HS-5 (cell line): ENCODE results near the gene DOCK4.
"Not testable (repeated sequence)": the region's sequence is repeated elsewhere in the genome, so short reads cannot be mapped to it uniquely, and the experiment has no call there.

Experiments used
- DNase-seq: peaks from one replicate; pipeline ENCODE4 v3.0.0-alpha.2; 2012; ENCODE audit warnings: low read depth

Gene DOCK4, protein sequence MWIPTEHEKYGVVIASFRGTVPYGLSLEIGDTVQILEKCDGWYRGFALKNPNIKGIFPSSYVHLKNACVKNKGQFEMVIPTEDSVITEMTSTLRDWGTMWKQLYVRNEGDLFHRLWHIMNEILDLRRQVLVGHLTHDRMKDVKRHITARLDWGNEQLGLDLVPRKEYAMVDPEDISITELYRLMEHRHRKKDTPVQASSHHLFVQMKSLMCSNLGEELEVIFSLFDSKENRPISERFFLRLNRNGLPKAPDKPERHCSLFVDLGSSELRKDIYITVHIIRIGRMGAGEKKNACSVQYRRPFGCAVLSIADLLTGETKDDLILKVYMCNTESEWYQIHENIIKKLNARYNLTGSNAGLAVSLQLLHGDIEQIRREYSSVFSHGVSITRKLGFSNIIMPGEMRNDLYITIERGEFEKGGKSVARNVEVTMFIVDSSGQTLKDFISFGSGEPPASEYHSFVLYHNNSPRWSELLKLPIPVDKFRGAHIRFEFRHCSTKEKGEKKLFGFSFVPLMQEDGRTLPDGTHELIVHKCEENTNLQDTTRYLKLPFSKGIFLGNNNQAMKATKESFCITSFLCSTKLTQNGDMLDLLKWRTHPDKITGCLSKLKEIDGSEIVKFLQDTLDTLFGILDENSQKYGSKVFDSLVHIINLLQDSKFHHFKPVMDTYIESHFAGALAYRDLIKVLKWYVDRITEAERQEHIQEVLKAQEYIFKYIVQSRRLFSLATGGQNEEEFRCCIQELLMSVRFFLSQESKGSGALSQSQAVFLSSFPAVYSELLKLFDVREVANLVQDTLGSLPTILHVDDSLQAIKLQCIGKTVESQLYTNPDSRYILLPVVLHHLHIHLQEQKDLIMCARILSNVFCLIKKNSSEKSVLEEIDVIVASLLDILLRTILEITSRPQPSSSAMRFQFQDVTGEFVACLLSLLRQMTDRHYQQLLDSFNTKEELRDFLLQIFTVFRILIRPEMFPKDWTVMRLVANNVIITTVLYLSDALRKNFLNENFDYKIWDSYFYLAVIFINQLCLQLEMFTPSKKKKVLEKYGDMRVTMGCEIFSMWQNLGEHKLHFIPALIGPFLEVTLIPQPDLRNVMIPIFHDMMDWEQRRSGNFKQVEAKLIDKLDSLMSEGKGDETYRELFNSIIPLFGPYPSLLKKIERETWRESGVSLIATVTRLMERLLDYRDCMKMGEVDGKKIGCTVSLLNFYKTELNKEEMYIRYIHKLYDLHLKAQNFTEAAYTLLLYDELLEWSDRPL (N-terminal part only)

DNA sequence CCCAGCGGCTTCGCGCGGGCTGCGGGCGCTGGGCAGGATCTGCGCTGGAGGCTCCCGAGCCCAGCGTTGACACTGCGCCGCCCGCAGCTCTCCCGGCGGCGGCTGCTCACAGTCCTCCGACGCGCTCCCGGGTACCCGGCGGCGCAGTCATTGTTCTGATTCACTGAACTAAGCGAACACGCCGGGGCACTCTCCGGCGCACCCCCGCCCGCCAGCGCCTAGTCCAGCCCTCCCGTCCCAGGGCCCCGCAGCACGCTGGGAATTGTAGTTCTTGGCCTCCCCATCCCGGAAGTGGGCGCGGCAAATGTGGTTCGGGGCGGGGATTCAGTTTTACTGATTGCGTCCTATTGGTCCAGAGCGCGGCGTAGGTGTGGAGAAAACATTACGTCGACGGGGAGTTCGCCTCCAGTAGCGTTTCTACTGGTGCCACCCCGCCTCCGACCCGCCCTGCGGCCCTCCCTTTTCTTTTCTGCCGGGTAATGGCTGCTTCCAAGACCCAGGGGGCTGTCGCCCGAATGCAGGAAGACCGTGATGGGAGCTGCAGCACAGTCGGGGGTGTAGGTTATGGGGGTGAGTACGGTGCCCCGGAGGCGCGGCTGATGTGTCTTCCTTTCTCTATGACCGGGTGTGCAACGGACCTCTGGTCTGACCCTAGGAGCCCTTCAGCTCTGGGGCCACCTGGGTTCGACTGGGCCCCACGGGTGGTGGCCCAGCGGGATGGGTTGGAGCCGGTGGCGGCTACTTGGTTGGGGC, at the start of gene DOCK4, which contains the start of gene ZNF277:
TSS of gene DOCK4 (minus strand) at position 162 of the 753 bp plus-strand sequence. CDS start 261 bp downstream, outside the sequence.
TSS of gene ZNF277 (plus strand) at position 458 of the 753 bp plus-strand sequence. CDS start at position 480, 22 bp downstream.
- DNase-seq = peak; percentile 89

DNA sequence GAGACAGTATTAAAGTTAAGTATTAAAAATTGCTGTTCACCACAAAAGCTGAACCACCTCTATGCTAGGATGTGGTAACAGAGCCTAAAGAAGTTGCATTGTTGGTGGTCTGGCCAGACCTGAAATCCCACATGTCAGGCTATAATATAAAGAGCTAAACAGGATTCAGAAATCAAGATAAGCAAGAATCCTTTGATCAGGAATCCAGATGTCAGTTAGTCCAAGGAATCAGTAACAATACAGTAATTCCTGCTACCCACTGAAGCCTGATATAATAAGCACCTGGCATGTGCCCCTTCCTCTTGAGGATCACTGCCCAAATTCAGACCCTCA, 49.2 kb upstream of the DOCK4 start:
- DNase-seq = no peak

DNA sequence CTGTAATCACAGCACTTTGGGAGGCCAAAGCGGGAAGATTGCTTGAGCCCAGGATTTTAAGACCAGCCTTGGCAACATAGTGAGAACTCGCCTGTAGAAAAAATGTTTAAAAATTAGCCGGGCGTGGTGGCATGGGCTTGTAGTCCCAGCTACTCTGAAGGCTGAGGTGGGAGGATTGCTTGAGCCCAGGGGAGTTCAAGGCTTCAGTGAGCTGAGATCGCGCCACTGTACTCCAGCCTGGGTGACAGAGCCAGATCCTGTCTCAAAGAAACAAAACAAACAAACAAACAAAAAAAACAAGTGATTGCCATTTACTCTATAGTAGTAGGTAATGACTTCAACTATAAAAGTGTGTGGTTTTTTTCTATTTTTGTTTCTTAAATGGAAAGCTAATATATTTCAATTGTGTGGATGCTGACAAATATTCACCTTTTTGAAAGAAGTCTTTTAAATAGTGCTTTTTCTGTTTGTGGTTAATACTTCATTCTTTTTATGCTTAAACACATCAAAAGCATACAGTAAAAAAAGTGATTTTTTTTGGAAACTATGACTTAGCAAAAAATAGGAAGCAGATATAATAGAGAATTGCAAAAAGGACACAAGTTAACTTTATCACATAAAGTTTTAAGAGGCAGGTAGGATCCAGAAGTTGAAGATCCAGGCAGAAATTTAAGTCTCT, 48.6 kb upstream of the DOCK4 start:
- no peak for DNase-seq

DNA sequence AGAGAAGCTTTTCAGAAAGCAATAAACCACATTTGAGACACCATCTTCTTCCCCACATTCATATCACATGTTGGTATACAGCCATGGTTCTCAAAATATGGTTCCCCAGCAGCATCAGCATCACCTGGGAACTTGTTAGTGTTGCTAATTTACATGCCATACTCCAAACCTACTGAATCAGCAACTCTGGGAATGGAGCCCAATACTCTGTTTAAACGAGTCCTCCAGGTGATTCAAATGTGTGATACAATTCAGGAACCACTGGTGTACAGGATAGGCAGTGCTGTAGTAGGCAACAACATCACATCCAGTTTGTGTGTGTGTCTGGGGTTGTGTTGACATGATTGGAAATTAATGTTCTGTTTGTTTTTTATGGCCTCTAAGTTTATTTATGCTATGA, 48.0 kb upstream of the DOCK4 start:
- no peak for DNase-seq

DNA sequence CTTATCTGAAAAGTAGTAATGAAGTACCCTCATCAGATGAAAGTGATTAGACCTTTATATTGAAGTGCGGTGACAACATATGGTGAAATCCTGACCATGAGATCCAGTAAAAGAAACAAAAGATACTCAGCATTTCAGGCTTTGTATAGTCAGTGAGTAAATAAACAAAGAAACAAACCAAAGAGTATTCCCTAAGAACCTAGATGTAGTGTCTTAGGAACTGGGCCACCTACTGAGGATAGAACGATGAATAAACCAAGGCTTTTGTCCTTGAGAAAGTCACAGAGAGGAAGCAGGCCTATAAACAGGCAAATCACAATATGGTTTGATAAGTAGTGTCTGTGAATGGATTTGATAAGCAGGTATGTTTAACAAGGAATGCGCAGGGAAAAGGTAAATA, 46.5 kb upstream of the DOCK4 start:
- DNase-seq = no peak

DNA sequence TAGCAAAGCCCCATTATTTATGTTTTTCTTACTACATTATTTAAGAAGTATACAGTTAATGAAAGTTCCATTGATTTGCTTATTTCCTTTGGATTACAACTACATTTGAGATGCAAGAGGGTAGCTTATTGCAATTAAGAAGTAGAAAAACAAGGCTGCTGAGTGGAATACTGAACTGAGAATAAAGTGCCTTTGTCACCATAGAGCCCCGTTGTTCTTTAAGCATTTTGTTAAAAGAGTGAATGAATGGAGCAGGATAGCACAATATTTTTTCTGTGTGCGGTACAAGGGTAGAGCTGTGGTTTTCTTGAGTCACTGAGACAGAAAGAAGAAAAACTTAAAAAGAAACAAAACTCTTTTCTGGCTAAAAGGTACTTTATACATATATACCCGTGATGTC, 45.9 kb upstream of the DOCK4 start:
- no peak for DNase-seq

DNA sequence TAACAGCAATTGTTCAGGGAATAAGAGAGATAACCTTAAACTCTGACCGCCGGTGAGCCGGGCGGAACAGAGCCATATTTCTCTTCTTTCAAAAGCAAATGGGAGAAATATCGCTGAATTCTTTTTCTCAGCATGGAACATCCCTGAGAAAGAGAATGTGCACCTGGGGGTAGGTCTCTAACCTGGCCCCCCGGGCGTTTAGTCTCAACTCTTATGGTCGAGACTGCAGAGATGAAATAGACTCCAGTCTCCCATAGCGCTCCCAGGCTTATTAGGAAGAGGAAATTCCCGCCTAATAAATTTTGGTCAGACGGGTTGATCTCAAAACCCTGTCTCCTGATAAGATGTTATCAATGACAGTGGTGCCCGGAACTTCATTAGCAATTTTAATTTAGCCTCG, 43.8 kb upstream of the DOCK4 start:
- DNase-seq = not testable (repeated sequence)

DNA sequence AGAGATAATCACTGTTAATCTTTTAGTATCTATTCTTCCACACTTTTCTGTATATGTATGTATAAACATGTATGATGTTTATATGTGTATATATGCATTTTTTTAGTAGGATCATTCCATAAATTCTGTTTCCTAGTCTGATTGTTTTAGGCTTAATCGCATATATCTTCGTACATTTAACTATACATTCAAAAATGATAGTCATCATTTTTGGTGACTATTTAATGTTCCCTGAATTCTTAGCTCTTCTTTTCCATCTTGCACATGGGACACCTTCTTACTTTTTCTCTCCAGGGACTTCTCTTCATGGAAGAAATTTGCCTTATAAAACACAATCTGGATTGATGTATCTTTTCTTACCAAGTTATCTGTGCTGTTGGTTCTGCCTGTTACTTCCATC, 42.4 kb upstream of the DOCK4 start:
- no peak for DNase-seq

DNA sequence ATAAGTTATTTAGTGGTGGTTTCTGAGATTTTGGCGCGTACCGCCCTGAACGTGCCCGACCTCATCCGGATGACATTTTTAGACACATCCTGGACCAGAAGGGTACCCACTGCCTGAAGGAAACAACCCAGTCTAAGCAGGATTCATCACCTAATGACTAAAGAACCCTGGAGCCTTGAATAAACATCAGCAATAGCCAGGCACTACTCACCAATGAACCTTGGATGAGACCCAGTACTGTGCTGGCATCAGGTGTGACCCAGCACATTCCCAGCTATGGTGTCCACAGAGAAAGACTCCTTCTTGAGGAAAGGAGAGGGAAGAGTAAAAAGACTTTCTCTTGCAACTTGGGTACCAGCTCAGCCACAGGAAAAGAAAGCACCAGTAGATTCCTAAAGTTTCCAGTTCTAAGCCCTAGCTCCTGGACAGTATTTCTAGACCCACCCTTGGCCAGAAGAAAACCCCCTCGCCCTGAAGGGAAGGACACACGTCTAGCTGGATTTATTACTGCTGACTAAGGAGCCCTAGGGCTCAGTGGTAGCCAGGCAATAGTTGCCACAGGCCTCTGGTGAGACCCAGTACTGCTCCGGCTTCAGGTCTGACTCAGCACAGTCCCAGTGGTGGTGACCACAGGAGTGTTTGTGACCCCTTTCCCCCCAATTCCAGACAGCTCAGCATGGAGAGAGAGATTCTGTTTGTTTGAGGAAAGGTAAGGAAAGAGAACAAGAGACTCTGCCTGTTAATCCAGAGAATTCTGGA, 32.8 kb upstream of the DOCK4 start:
- no peak for DNase-seq

DNA sequence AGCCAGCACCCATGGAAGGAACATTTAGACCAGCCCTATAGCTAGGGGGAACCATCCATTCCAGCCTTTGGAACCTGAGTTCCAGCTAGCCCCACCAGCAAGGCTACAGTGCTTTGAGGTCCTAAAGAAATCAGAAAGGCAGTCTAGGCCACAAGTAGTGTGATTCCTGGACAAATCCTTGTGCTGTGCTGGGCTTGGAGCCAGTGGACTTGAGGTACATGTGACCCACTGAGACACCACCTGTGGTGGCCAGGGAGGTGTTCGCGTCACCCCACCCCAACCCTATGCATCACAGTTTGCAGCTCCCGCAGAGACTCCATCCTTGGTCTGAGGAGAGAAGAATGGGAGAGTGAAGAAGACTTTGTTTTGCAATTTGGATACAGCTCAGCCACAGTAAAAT, 32.1 kb upstream of the DOCK4 start:
- DNase-seq = no peak

DNA sequence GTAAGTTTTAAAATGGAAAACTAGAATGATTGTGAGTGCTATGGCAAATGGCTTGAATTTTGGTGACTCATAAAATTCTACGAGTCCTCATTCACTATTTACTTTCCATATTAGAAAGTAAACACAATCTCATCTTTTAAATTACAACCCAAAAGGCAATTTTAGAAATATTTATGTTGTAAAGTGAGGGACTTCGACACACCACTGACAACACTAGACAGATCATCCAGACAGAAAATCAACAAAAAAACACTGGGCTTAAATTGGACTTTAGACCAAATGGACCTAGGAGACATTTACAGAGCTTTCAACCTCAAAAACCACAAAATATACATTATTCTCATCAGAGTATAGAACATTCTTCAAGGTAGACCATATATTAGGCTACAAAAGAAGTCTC, 30.4 kb upstream of the DOCK4 start:
- no peak for DNase-seq

DNA sequence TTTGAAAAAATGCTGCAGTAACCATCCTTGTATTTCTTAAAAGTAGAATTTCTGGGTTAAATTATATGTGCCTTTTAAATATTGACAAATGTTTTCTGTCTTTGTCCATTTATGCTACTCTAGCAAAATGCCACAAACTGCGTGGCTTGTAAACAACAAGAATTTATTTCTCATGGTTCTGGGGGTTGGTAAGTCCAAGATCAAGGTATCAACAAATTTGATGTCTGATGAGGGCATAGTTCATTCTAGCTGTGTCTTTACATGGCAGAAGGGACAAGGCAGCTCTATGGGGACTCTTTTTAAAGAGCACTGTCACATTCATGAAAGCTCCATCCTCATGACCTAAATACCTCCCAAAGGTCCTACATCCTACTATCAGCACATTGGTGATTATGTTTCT, 27.9 kb upstream of the DOCK4 start:
- no peak for DNase-seq

DNA sequence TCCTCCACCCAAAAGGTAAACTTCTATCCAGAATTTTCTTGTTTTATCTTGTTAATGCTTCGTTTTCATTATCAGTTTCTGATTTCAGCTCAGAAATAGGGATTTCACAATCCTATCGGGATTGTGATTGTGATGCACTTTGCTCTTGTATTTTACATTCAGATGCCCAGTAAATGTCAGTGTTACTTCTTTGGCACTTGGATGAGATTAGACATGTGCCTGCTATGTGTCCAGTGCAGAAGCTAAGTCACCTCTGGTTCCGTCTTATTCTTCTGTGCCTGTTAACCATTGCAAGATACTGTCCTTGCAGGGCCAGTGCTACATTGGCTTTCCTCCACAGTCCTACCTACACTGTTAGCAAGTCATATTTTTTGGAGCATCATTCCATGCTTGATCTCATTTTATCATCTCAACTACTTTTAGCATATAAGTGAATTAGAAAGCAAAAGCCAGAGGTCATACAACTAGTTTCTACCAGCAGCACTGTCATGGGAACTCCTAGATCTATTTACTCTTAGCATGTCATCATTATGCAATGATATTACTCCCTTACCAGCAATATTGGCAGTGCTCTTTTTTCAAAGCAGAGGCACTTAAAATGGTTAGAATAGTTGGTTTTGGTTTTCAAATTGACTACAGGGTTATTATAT, 27.0 kb upstream of the DOCK4 start:
- no peak for DNase-seq

DNA sequence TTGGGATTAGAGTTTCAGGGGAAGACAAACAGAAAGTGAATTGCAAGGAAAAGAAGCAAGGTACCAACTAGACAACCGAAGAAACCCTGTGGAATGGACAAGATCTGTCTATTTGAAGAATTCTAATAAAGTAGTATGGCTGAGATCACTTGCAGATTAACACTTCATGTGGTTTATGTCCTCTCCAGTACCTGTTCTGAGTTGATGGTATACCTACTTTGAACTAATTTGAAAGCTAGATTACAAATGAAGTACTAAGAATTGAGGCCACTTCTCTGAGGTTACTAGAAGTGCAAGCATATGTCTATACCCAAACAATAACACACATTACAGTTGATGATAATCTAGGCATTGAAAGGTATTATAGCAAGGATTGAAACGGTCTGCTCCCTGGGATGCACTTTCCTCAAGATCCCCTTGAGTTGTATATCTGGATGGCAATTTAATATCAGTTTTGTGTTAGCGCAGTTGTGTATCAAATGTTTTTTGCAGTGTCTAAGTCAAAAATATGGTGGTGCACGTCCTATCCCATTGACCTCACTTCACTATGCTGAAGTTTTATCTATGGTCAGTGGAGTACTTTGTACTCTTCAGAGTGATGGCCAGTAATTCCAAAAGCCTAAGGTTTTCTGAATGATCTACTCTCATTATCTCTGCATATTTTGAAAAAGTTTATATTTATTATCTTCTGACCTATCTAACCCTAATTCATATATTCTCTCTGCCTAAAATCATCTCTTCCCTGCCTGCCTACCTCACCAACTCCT, 26.2 kb upstream of the DOCK4 start:
- DNase-seq = no peak

DNA sequence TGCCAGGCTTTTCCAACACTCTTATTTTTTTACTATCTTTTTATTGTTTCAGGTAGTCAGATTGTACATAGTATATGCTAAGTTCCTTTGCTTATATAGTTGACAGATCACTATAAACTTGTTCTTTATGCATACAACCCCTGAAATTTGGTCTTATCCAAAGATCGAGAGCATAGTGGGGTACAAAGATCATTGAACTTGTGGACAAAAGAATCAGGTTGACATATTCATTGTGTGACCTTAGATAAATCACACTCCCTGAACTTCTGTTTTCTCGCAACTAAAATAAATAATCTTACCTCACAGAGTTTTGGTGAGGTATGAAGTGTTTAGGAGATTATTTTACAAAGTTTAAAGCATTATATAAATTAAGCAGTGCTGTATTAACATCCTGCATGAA, 22.4 kb upstream of the DOCK4 start:
- DNase-seq = no peak

DNA sequence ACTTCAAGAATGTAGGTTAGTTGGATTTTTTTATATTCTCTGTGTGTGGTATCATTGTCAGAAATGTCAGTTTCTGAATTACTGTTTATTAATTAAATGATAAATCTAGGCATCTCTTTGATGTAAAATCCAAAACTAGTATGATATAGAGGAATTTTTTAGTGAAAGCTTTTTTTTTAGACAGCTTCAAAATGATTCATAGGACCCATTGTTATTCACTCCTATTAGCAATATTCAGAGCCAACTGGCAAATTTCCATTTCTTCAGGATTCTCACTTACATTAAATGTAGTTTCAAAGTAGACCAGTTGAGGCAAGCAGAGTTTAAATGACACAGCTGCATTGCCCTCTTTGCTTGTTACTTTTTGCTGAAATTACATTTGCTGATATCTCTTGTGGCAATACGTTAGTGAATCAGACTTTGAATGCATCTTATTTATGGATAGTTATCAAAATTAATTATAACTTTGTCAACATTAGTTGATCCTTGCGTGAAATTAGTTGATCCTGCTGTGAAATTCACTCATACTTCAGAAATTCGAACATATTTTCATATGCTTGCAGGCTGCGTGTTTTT, 20.6 kb upstream of the DOCK4 start:
- DNase-seq = no peak

DNA sequence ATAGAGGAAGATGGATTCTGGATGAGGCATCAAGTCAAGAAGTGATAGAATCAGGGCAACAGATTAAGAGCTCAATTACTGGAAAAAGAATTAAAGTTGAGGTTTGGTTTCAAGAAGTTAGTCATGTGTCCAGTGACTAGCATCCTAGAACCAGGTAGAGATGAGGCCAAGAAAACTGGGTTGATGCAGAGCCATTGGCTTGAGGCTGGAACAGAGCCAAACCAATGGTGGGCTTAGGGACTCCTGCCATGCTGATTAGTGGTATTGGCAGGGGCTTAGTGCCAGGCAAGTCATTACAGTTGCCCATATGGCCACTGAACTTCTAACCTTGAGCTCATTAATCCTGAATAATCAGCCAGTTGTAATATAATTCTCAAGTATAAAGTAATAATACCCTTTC, 18.8 kb upstream of the DOCK4 start:
- DNase-seq = no peak

DNA sequence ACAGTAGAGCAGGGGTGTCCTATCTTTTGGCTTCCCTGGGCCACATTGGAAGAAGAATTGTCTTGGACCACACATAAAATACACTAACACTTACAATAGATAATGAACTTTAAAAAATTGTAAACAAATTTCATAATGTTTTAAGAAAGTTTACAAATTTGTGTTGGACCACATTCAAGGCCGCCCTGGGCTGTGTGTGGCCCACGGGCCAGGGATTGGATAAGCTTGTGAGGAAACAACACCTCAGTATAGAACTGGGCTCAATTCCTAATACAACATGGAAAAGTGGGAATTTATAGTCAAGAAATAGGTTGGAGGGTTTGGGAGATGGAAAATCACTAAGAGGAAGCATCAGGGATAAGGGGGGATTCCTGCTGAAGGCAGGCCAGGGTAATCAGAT, 18.0 kb upstream of the DOCK4 start:
- DNase-seq = no peak

DNA sequence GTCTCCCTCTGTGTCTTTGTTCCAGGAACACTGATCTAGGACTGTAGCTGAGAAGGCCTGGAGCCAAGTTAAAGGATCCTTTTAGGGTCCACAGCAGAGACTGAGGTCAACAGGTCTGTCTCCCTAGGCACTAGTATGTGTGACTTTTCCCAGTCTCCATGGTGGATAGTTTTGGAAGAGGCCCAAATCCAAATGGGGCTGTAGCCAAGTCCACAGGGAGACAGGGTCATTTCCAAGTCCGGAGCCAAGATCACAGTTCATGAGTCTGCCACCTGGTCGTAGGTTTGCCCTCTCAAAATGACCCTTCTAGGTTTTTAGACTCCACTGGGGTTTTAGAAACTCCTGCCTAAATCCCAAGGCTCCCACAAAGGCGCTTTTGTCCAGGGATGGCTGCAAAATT, 17.1 kb upstream of the DOCK4 start:
- DNase-seq = no peak
